A375 (cell line): ENCODE measurements around the gene CDK2AP2. TPM values are rescaled to one million over a fixed set of nuclear protein-coding genes. Genes with fewer than 3 reads are reported as not detected.

ENCODE experiments used
- small RNA-seq: library from RNA; depleted of rRNA; stranded (forward); fragments of <200 nt; gene quantifications from one replicate; pipeline ENCODE3, GENCODE V24; 2014
- total RNA-seq: library from RNA; depleted of rRNA; stranded (reverse); fragments of >200 nt; shearing (Covaris generic); gene quantifications from 2 replicates; pipeline ENCODE4 v1.2.3, GENCODE V29; 2014; rRNA removed

Gene CDK2AP2, protein sequence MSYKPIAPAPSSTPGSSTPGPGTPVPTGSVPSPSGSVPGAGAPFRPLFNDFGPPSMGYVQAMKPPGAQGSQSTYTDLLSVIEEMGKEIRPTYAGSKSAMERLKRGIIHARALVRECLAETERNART
- 35.2 and 35.9 TPM in 2 replicates for total RNA-seq

DNA sequence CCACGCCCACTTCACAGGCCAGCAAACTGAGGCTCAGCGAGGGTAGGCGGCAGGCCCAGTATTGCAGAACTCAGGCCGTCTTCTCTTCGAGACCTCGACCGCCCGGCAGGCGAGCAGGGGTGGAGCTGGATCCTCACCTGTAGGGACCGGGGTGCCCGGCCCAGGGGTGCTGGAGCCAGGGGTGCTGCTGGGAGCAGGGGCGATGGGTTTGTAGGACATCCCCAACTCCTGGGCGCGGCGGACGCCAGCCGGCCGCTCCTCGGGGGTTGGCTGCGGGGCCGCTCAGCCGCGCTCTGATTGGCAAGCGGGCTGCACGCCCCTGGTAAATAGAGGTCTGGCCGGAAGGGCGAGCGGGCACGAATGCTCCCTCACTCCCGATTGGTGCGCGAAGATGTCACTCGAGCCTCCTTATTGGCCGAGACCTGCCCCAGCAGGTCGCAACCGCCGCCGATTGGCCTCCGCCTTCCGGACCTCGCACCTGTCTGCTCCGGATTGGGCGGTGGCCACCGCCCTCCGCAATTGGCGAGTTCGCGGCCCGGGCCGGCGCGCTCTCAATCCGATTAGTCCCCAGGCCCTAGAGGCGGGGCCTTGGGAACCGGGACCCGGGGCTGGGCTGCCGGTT is at the start of gene CDK2AP2:
Gene CDK2AP2, minus strand, starts transcription at position 299 of the 622 bp plus-strand sequence. Its CDS starts 80 bp downstream, at position 219.

DNA sequence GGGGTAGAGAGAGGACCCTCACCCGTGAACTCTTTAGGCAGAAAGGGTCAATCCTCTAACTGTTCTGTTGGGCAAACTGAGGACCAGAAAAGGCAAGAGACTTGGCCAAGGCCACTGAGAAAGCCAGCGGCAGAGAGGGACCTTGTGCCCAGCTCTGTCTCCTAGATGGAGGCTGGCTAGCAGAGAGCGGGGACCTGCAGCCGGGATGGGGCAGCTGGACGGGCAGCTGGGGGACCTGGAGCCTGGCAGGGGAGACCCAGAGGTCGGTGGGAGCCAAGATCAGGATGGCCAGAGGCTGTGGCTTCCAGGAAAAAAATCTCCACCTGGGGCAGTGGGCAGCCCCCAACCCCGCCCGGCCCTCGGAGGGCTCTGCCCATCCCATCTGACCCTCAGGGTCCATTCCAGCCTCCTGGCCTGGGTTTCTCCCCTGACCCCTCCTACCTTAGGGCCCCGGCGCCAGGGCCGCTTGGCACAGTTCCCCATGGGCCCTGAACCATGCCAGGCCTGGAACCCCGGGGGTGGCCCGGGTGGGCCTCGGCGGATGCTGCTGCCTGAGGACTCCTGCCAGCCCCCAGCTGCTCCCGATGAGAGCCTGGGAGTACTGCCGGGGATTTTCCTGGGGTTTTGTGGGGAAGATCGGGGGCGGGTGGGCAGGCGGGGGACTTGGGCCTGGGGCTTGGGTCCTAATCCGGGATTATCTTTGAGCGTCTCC is 15.0 kb upstream of the CDK2AP2 start, which contains the start of gene CABP2:
Gene CABP2, minus strand, starts transcription at position 603 of the 712 bp plus-strand sequence. Its CDS starts 120 bp downstream, at position 483.

DNA sequence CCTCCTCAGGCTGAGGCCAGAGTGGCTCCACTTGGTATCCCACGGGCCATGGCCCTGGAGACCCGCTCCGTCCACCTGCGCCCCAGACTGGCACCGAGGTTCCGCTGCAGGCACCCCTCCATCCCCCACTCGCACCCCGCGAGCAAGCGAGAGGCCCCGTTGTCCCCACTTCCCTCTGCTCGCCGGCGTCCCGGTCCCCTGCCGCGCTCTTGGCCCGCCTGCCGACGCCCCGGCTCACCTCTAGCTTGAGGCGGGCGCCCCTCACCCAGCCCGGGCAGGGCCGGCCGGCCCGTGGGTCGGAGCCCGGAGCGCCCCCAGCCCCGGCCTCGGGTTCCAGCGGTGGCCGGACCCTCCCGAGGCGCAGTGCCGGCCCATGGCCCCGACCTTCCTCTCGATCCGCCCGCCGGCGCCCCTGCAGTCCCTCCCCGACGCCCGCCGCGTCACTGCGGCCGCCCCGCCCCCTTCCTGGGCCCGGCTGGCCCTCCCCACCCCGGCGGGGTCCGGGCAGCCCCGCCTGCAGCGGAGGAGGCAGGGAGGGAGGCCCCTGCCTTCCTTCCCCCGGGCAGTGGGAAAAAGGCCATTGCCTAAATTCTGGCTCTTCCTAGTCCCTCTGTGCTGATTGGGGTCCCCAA is 2.9 kb downstream of the CDK2AP2 start, which contains the start of gene PITPNM1:
Gene PITPNM1, minus strand, starts transcription at position 414 of the 632 bp plus-strand sequence. CDS start 1,183 bp downstream, outside the sequence.

DNA sequence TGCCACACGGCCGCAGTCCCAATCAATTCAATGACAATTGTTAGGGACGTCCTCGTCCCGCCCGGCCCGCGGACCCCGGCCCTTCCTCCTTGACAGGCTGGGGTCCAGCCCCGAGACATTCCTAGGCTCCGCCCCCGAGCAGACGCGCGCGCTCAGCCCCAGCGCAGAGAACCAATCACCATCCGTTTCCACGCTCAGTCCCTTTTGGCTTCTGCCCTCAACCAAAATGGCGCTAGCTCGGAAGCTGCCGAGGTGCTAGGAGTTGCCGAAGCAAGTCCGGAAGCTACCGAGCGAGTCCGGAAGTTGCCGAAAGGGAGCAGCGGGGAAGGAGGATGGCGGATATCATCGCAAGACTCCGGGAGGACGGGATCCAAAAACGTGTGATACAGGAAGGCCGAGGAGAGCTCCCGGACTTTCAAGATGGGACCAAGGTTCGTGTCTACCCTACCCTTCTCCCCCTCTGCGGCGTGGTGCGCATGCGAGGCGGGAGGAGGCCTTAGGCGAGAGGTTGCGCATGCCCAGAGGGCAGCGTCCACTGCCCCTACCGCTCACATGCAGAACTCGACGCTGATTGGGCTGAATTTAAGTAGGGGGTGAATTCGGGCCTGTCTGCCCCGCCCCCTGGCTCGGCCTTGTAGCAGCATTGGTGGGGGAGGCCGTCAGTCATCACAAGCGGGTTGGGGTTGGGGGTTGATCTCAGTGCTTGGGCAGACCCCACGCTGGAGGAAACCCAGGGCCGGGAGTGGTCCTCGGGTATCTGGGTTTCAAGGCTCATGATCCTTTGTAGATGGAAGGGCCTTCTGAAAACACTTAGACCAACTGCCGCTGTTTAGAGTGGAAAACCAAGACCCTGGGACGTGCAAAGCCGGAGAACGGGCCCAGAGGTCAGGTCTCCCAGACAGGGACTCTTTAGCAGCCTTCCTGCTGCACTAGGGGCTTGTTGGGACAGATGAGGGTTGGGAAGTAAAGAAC is 24.8 kb downstream of the CDK2AP2 start, which contains the start of gene AIP:
Gene AIP, plus strand, starts transcription at position 200 of the 972 bp plus-strand sequence. Its CDS starts 133 bp downstream, at position 333.

DNA sequence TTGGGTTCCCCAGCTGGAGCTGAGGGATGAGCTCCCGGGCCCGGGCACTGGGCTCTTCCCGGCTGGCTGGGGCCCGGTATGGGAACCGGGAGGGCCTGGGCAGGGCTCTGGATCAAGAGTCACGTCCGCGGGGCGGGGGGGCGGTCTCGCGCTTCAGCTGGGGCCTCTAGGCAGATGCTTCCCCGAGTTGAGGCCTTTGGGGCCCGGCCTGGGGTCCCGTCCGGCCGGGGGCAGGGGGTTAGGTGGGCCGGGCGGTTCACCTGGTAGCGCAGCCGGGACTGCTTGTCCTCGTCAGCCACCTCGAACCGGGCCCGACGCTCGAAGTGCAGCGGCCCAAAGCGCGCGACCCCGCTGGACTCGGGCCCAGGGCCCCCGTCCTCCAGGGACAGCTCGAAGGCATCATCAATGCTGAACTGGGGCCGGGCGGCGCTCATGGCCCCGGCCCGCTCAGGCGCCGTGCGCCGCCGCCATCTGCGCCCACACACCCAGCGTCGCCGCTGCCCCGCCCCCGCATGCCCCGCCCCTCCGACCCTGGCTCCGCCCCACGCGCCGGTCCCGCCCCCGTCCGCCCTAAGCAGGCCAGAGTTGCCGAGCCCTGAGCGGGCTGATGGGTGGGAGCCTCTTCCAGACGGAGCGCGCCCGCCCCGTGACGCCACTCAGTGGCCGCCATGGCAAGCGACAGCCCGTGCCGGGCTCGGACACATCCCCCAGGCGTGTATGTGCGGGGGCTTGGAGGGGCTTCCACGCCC is 39.0 kb downstream of the CDK2AP2 start, which contains the start of gene TMEM134:
Gene TMEM134, minus strand, starts transcription at position 493 of the 749 bp plus-strand sequence. Its CDS starts 59 bp downstream, at position 434.

Small RNA genes within 50 kb of the gene (small RNA-seq; reads per million reads assigned to genes)
- gene MIR6752: not detected

Other genes with a start within 250 kb of the CDK2AP2 start
- gene GRK2, start 241.7 kb downstream of the CDK2AP2 start, total RNA-seq: 49.9 and 70.0 TPM in 2 replicates
- gene ANKRD13D, start 218.9 kb downstream of the CDK2AP2 start, total RNA-seq: 39.2 and 48.4 TPM in 2 replicates
- 10.7 and 20.0 TPM in 2 replicates for gene SSH3, start 204.6 kb downstream of the CDK2AP2 start, total RNA-seq
- 110 and 118 TPM in 2 replicates for gene POLD4, start 154.6 kb downstream of the CDK2AP2 start, total RNA-seq
- 14.1 and 19.9 TPM in 2 replicates for gene CLCF1, start 134.6 kb downstream of the CDK2AP2 start, total RNA-seq
- gene RAD9A, start 116.2 kb downstream of the CDK2AP2 start, total RNA-seq: 14.7 and 15.6 TPM in 2 replicates
- gene PPP1CA, start 106.3 kb downstream of the CDK2AP2 start, total RNA-seq: 177 and 183 TPM in 2 replicates
- 0.34 TPM in 2 replicates for gene TBC1D10C, start 104.1 kb downstream of the CDK2AP2 start, total RNA-seq
- 0.03 and 0.26 TPM in 2 replicates for gene CARNS1, start 92.5 kb downstream of the CDK2AP2 start, total RNA-seq
- 71.7 and 98.8 TPM in 2 replicates for gene RPS6KB2, start 79.7 kb downstream of the CDK2AP2 start, total RNA-seq
- gene PTPRCAP, start 70.5 kb downstream of the CDK2AP2 start, total RNA-seq: 0.96 and 1.4 TPM in 2 replicates
- 110 and 122 TPM in 2 replicates for gene CORO1B, start 64.7 kb downstream of the CDK2AP2 start, total RNA-seq
- not detected in 2 replicates for gene GPR152, start 55.4 kb downstream of the CDK2AP2 start, total RNA-seq
- 0.15 TPM in 1 of 2 replicates, not detected in the other for gene CABP4, start 52.8 kb downstream of the CDK2AP2 start, total RNA-seq
- gene TMEM134, start 38.9 kb downstream of the CDK2AP2 start, total RNA-seq: 38.2 and 55.7 TPM in 2 replicates
- 182 and 192 TPM in 2 replicates for gene AIP, start 25.1 kb downstream of the CDK2AP2 start, total RNA-seq
- 42.1 and 54.4 TPM in 2 replicates for gene PITPNM1, start 2.8 kb downstream of the CDK2AP2 start, total RNA-seq
- gene CABP2, start 15.3 kb upstream of the CDK2AP2 start, total RNA-seq: not detected in 2 replicates
- gene GSTP1, start 75.7 kb upstream of the CDK2AP2 start, total RNA-seq: 1,098 and 1,233 TPM in 2 replicates
- 310 and 343 TPM in 2 replicates for gene NDUFV1, start 98.8 kb upstream of the CDK2AP2 start, total RNA-seq
- gene NUDT8, start 121.8 kb upstream of the CDK2AP2 start, total RNA-seq: 13.8 and 25.0 TPM in 2 replicates
- not detected in 2 replicates for gene TBX10, start 131.6 kb upstream of the CDK2AP2 start, total RNA-seq
- gene ACY3, start 142.6 kb upstream of the CDK2AP2 start, total RNA-seq: 0.13 TPM in 1 of 2 replicates, not detected in the other
- gene ALDH3B2, start 166.5 kb upstream of the CDK2AP2 start, total RNA-seq: not detected in 2 replicates